ENCODE measurements around the gene MDK.

- TF ChIP-seq CTCF (IDR thresholded peaks at IDR 0.05; ENCODE audit: low read depth, low read length, missing input control) (no peak), GABPA (IDR thresholded peaks at IDR 0.05 in 1 of 2, conservative IDR thresholded peaks at IDR 0.05 in 1 of 2) (no peak), EGR1 (IDR thresholded peaks at IDR 0.05; ENCODE audit: low read depth in 2 of 2) (no peak), YY1 (IDR thresholded peaks at IDR 0.05) (no peak), REST (IDR thresholded peaks at IDR 0.05) (no peak)
Measured at GRCh38 chr11:46335890-46336562, 45.4 kb upstream of the MDK start.
